ENCODE data around the gene CDKN2AIPNL. TPM values are rescaled to one million over a fixed set of nuclear protein-coding genes. Genes with fewer than 3 reads are reported as not detected.

The CDKN2AIPNL gene
- total RNA-seq, 1 donor from 2014 or later = 22.8 TPM

- Histone ChIP-seq H4K20me1 (ENCODE audit: insufficient read depth, low read length) (peaks cover 7% of the 10 kb centered on the region), H3K4me2 (ENCODE audit: low read length) (no peak overlapping the region), H3K27me3 (ENCODE audit: insufficient read depth, low read length) (no peaks in the 10 kb centered on the region), H3K4me3 (ENCODE audit: insufficient read depth, low read depth, low read length) (no peak overlapping the region), H2AFZ (ENCODE audit: low read depth, low read length) (no peak overlapping the region), H3K36me3 (ENCODE audit: insufficient read depth, low read length) (peaks cover 3% of the 10 kb centered on the region), H3K27ac (ENCODE audit: low read depth, low read length) (no peak overlapping the region), H3K79me2 (ENCODE audit: insufficient read depth, low read length) (peaks cover 19% of the 10 kb centered on the region), H3K4me1 (ENCODE audit: insufficient read depth, low read length) (peaks cover 8% of the 10 kb centered on the region), H3K9ac (ENCODE audit: low read length) (no peak overlapping the region), H3K9me3 (ENCODE audit: insufficient read depth, low read depth, low read length) (no peaks in the 10 kb centered on the region)
- FAIRE-seq (no peak), DNase-seq (ENCODE audit: low read depth) (no peak)
- H3K9me3 Mint-ChIP-seq (ENCODE audit: unreplicated experiment) = no peaks in the 10 kb centered on the region
- H3K27me3 Mint-ChIP-seq (ENCODE audit: low read depth, unreplicated experiment) = no peaks in the 10 kb centered on the region
- no peaks in the 10 kb centered on the region for H3K36me3 Mint-ChIP-seq (ENCODE audit: low read depth, unreplicated experiment)
- peaks cover 2% of the 10 kb centered on the region for H3K4me1 Mint-ChIP-seq (ENCODE audit: low read depth, unreplicated experiment)
- no peak overlapping the region for H3K27ac Mint-ChIP-seq (ENCODE audit: unreplicated experiment)
- TF ChIP-seq EZH2 (IDR thresholded peaks at IDR 0.05; ENCODE audit: insufficient read depth, low read length) (no peak), CTCF (IDR thresholded peaks at IDR 0.05; ENCODE audit: insufficient read depth, low read depth, low read length) (no peak)
- H3K4me3 Mint-ChIP-seq (ENCODE audit: unreplicated experiment) = no peak overlapping the region
These were observed 5.3 kb downstream of the CDKN2AIPNL start for GRCh38 chr5:134406390-134406789.

GRCh38 chr5:134403951-134404350 is 7.7 kb downstream of the CDKN2AIPNL start:
- Mint-ChIP-seq H3K27me3 (ENCODE audit: low read depth, unreplicated experiment) (no peaks in the 10 kb centered on the region), H3K9me3 (ENCODE audit: unreplicated experiment) (no peaks in the 10 kb centered on the region), H3K36me3 (ENCODE audit: low read depth, unreplicated experiment) (no peaks in the 10 kb centered on the region), H3K4me3 (ENCODE audit: unreplicated experiment) (no peak overlapping the region), H3K4me1 (ENCODE audit: low read depth, unreplicated experiment) (no peaks in the 10 kb centered on the region), H3K27ac (ENCODE audit: unreplicated experiment) (no peak overlapping the region)
- Histone ChIP-seq H3K4me2 (ENCODE audit: low read length) (no peak overlapping the region), H3K79me2 (ENCODE audit: insufficient read depth, low read length) (peaks cover under 1% of the 10 kb centered on the region), H3K4me1 (ENCODE audit: insufficient read depth, low read length) (no peaks in the 10 kb centered on the region), H3K9ac (ENCODE audit: low read length) (no peak overlapping the region), H3K9me3 (ENCODE audit: insufficient read depth, low read depth, low read length) (no peaks in the 10 kb centered on the region), H3K27me3 (ENCODE audit: insufficient read depth, low read length) (no peaks in the 10 kb centered on the region), H3K36me3 (ENCODE audit: insufficient read depth, low read length) (no peaks in the 10 kb centered on the region), H2AFZ (ENCODE audit: low read depth, low read length) (no peak overlapping the region), H3K27ac (ENCODE audit: low read depth, low read length) (no peak overlapping the region), H4K20me1 (ENCODE audit: insufficient read depth, low read length) (peaks cover 4% of the 10 kb centered on the region), H3K4me3 (ENCODE audit: insufficient read depth, low read depth, low read length) (no peak overlapping the region)
- FAIRE-seq (no peak), DNase-seq (ENCODE audit: low read depth) (no peak)
- TF ChIP-seq EZH2 (IDR thresholded peaks at IDR 0.05; ENCODE audit: insufficient read depth, low read length) = no peak
- no peak for TF ChIP-seq CTCF (IDR thresholded peaks at IDR 0.05; ENCODE audit: insufficient read depth, low read depth, low read length)

DNA sequence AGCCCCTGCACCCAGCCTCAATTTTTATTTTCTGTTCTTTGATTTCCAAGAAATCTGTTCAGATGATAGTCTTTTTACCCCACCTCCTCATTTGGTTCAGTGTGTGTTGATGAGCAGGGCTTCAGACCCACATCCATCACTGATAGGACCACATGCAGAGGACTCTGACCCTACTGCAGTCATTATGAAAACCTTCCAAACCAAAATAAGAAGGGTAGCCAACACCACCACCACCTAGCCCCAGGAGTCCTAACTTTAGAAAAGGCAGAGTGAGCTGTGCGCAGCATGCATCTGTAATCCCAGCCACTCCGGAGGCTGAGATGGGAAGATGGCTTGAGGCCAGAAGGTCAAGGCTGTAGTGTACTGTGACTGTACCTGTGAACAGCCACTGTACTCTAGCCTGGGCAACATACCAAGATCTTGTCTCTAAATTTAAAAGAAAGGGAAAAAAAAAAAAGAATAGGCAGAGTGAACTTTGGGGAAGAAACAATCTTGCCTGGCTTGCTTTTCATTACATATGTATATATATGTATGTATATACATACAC is 13.0 kb downstream of the CDKN2AIPNL start:
- H3K9me3 ChIP-seq (ENCODE audit: insufficient read depth, low read depth, low read length) = no peaks in the 10 kb centered on the region
- H3K4me1 ChIP-seq (ENCODE audit: insufficient read depth, low read length) = no peaks in the 10 kb centered on the region
- H3K9ac ChIP-seq (ENCODE audit: low read length) = no peak overlapping the region
- Mint-ChIP-seq H3K36me3 (ENCODE audit: low read depth, unreplicated experiment) (peaks cover 9% of the 10 kb centered on the region), H3K27ac (ENCODE audit: unreplicated experiment) (no peak overlapping the region), H3K9me3 (ENCODE audit: unreplicated experiment) (no peaks in the 10 kb centered on the region), H3K4me3 (ENCODE audit: unreplicated experiment) (no peak overlapping the region), H3K27me3 (ENCODE audit: low read depth, unreplicated experiment) (no peaks in the 10 kb centered on the region), H3K4me1 (ENCODE audit: low read depth, unreplicated experiment) (peaks cover 9% of the 10 kb centered on the region)
- no peak overlapping the region for H3K4me3 ChIP-seq (ENCODE audit: insufficient read depth, low read depth, low read length)
- H2AFZ ChIP-seq (ENCODE audit: low read depth, low read length) = no peak overlapping the region
- no peak for FAIRE-seq
- TF ChIP-seq EZH2 (IDR thresholded peaks at IDR 0.05; ENCODE audit: insufficient read depth, low read length) (no peak), CTCF (IDR thresholded peaks at IDR 0.05; ENCODE audit: insufficient read depth, low read depth, low read length) (no peak)
- H3K36me3 ChIP-seq (ENCODE audit: insufficient read depth, low read length) = peaks cover 20% of the 10 kb centered on the region
- no peak overlapping the region for H3K27ac ChIP-seq (ENCODE audit: low read depth, low read length)
- no peaks in the 10 kb centered on the region for H3K27me3 ChIP-seq (ENCODE audit: insufficient read depth, low read length)
- no peaks in the 10 kb centered on the region for H3K79me2 ChIP-seq (ENCODE audit: insufficient read depth, low read length)
- no peaks in the 10 kb centered on the region for H4K20me1 ChIP-seq (ENCODE audit: insufficient read depth, low read length)
- no peak overlapping the region for H3K4me2 ChIP-seq (ENCODE audit: low read length)
- DNase-seq (ENCODE audit: low read depth) = no peak

Data from astrocyte (in vitro differentiated cells and primary cell).